H1 (cell line): ENCODE data around the gene ECT2L. TPM values are rescaled to one million over a fixed set of nuclear protein-coding genes. Genes with fewer than 3 reads are reported as not detected.

Experiments
- CTCF ChIA-PET: fragments of 300-600 bp; sonication (Branson Sonifier 250); formaldehyde crosslinking; loops from one replicate; lab custom pipeline; 2021; ENCODE audit not compliant: partially characterized antibody; lab: Charles Lee
- POLR2A ChIA-PET: fragments of 300-600 bp; sonication (Branson Sonifier 250); formaldehyde crosslinking; loops from one replicate; lab custom pipeline; 2021; ENCODE audit warnings: inconsistent platforms; ENCODE audit not compliant: partially characterized antibody; lab: Charles Lee
- DNase-seq, 2 experiments: peaks; one replicate each; pipeline versions ENCODE4 v3.0.0 to v3.0.0-alpha.2; 2010 to 2022; ENCODE audit warnings: low spot score in 2 of 2, low read depth in 1 of 2, mixed read lengths in 1 of 2
- FAIRE-seq: peaks from 2 replicates; lab custom pipeline; 2011; peaks lifted over from hg19 to GRCh38; lab: Jason Lieb, UNC
- H2AFZ ChIP-seq: 2 replicates; pipeline ENCODE4 v1.8.1; 2012; ENCODE audit warnings: low read length, inconsistent platforms
- H2AK5ac ChIP-seq: 2 replicates; pipeline ENCODE4 v1.6.1; 2013; ENCODE audit warnings: low read depth, low read length
- H2BK120ac ChIP-seq: replicated peaks from 2 replicates; pipeline ENCODE3; 2013; ENCODE audit warnings: low read depth, low read length, inconsistent platforms
- H2BK12ac ChIP-seq: 2 replicates; pipeline ENCODE4 v1.6.1; 2013; ENCODE audit warnings: low read depth, low read length
- H2BK15ac ChIP-seq: 2 replicates; pipeline ENCODE4 v1.6.1; 2013; ENCODE audit warnings: low read length
- H2BK20ac ChIP-seq: 2 replicates; pipeline ENCODE4 v1.6.1; 2013; ENCODE audit warnings: low read length
- H2BK5ac ChIP-seq: 2 replicates; pipeline ENCODE4 v1.6.1; 2013; ENCODE audit warnings: low read depth, low read length
- H3K14ac ChIP-seq: 2 replicates; pipeline ENCODE4 v1.6.1; 2013; ENCODE audit warnings: inconsistent platforms; ENCODE audit not compliant: insufficient read length
- H3K18ac ChIP-seq: 2 replicates; pipeline ENCODE4 v1.6.1; 2013; ENCODE audit warnings: low read length; ENCODE audit errors: extremely low read depth
- H3K23ac ChIP-seq: 2 replicates; pipeline ENCODE4 v1.6.1; 2013; ENCODE audit warnings: inconsistent platforms; ENCODE audit not compliant: insufficient read length
- H3K23me2 ChIP-seq: 2 replicates; pipeline ENCODE4 v1.6.1; 2013; ENCODE audit warnings: low read depth, low read length
- H3K27ac ChIP-seq: 2 replicates; pipeline ENCODE4 v1.6.1; 2011; ENCODE audit warnings: low read depth, low read length, inconsistent platforms
- H3K27me3 ChIP-seq, 4 experiments: replicated peaks in 1 of 4; 1 replicate in 1 of 4; 2 replicates in 3 of 4; pipeline versions ENCODE4 v1.6.1 to v1.8.1; 2011 to 2013; ENCODE audit warnings: low read length in 3 of 4, mild to moderate bottlenecking in 3 of 4, inconsistent platforms in 2 of 4, mixed read lengths in 2 of 4, moderate library complexity in 1 of 4; ENCODE audit not compliant: control insufficient read depth in 3 of 4, insufficient read depth in 3 of 4; ENCODE audit errors: extremely low read depth in 1 of 4
- H3K36me3 ChIP-seq, 4 experiments: 2 replicates each; pipeline versions ENCODE4 v1.6.1 to v1.8.1; 2011 to 2013; ENCODE audit warnings: mild to moderate bottlenecking in 4 of 4, low read length in 3 of 4, moderate library complexity in 2 of 4, control low read depth in 1 of 4, inconsistent platforms in 1 of 4; ENCODE audit not compliant: insufficient read depth in 4 of 4, control insufficient read depth in 2 of 4
- H3K4ac ChIP-seq: replicated peaks from 2 replicates; pipeline ENCODE3; 2013; ENCODE audit warnings: low read length, low read depth, mixed read lengths, inconsistent platforms; ENCODE audit not compliant: insufficient read length
- H3K4me1 ChIP-seq, 4 experiments: replicated peaks in 1 of 4; 1 replicate in 1 of 4; 2 replicates in 3 of 4; pipeline versions ENCODE4 v1.6.1 to v1.8.1; 2011 to 2013; ENCODE audit warnings: low read length in 3 of 4, inconsistent platforms in 2 of 4, mixed read lengths in 1 of 4; ENCODE audit not compliant: insufficient read depth in 4 of 4, control insufficient read depth in 3 of 4
- H3K4me2 ChIP-seq, 2 experiments: 2 replicates each; pipeline versions ENCODE4 v1.6.1 to v1.8.1; 2011 to 2013; ENCODE audit warnings: low read depth in 2 of 2, low read length in 2 of 2, control low read depth in 1 of 2, inconsistent platforms in 1 of 2, mild to moderate bottlenecking in 1 of 2; ENCODE audit not compliant: insufficient read depth in 1 of 2
- H3K4me3 ChIP-seq, 4 experiments: fragments of 200-600, 300-600 bp in 1 of 4; sonication (generic), shearing (Covaris generic), sonication (Bioruptor Twin) in 1 of 4; 2 replicates each; pipeline versions ENCODE4 v1.5.1 to v1.8.1; 2011 to 2016; ENCODE audit warnings: low read length in 4 of 4, low read depth in 3 of 4, control low read depth in 2 of 4, inconsistent platforms in 2 of 4, mild to moderate bottlenecking in 2 of 4, mixed read lengths in 1 of 4, moderate library complexity in 1 of 4; ENCODE audit not compliant: insufficient read depth in 2 of 4; ENCODE audit errors: extremely low read depth in 1 of 4
- H3K56ac ChIP-seq: replicated peaks from 2 replicates; pipeline ENCODE3; 2013; ENCODE audit warnings: low read depth, mild to moderate bottlenecking, mixed read lengths, low read length, inconsistent platforms; ENCODE audit not compliant: insufficient read length
- H3K79me1 ChIP-seq: 2 replicates; pipeline ENCODE4 v1.6.1; 2013; ENCODE audit warnings: low read depth, low read length, control low read depth
- H3K79me2 ChIP-seq, 2 experiments: 2 replicates each; pipeline versions ENCODE4 v1.6.1 to v1.8.1; 2012 to 2013; ENCODE audit warnings: low read length in 2 of 2, mild to moderate bottlenecking in 2 of 2, inconsistent platforms in 1 of 2; ENCODE audit not compliant: insufficient read depth in 2 of 2, control insufficient read depth in 1 of 2
- H3K9ac ChIP-seq, 4 experiments: replicated peaks in 1 of 4; 1 replicate in 1 of 4; 2 replicates in 3 of 4; pipeline versions ENCODE4 v1.6.1 to v1.8.1; 2011 to 2013; ENCODE audit warnings: low read depth in 3 of 4, low read length in 3 of 4, control low read depth in 2 of 4, mild to moderate bottlenecking in 2 of 4, moderate library complexity in 2 of 4, inconsistent platforms in 1 of 4; ENCODE audit errors: extremely low read depth in 1 of 4
- H3K9me3 ChIP-seq, 2 experiments: 2 replicates each; pipeline versions ENCODE4 v1.6.1 to v1.8.1; 2012 to 2013; ENCODE audit warnings: mild to moderate bottlenecking in 2 of 2, moderate library complexity in 2 of 2, control low read depth in 1 of 2, inconsistent platforms in 1 of 2, low read depth in 1 of 2, low read length in 1 of 2, mixed read lengths in 1 of 2; ENCODE audit not compliant: insufficient read depth in 2 of 2
- H4K20me1 ChIP-seq, 2 experiments: replicated peaks in 1 of 2; 2 replicates each; pipeline versions ENCODE3 to v1.8.1; 2011 to 2013; ENCODE audit warnings: inconsistent platforms in 2 of 2, low read length in 2 of 2, mild to moderate bottlenecking in 1 of 2; ENCODE audit not compliant: insufficient read depth in 2 of 2, control insufficient read depth in 1 of 2
- H4K5ac ChIP-seq: 2 replicates; pipeline ENCODE4 v1.6.1; 2013; ENCODE audit warnings: low read length, low read depth, mixed read lengths, inconsistent platforms; ENCODE audit not compliant: insufficient read length
- H4K8ac ChIP-seq: 2 replicates; pipeline ENCODE4 v1.8.0; 2013; ENCODE audit warnings: mild to moderate bottlenecking, moderate library complexity, low read length, inconsistent platforms; ENCODE audit not compliant: insufficient read depth; ENCODE audit errors: extremely low read depth
- H4K91ac ChIP-seq: replicated peaks from 2 replicates; pipeline ENCODE3; 2013; ENCODE audit warnings: low read length, mixed read lengths, inconsistent platforms; ENCODE audit not compliant: insufficient read length
- CEBPB ChIP-seq: IDR thresholded peaks from 2 replicates; pipeline ENCODE4 v1.6.1; 2012; ENCODE audit warnings: low read depth, low read length
- EZH2 ChIP-seq: fragments of 200-600 bp; sonication (generic); IDR thresholded peaks from 2 replicates; pipeline ENCODE4 v1.7.1; 2012; ENCODE audit warnings: low read depth, mild to moderate bottlenecking, moderate library complexity, low read length, inconsistent platforms; ENCODE audit not compliant: severe bottlenecking
- GTF2F1 ChIP-seq: IDR thresholded peaks from 2 replicates; pipeline ENCODE4 v1.6.1; 2012; ENCODE audit warnings: low read depth, low read length, improper control_type of control experiment, borderline replicate concordance
- JUND ChIP-seq: IDR thresholded peaks from 2 replicates; pipeline ENCODE4 v1.6.1; 2011; ENCODE audit warnings: mild to moderate bottlenecking, improper control_type of control experiment, low read length
- KDM4A ChIP-seq: IDR thresholded peaks from one replicate; pipeline ENCODE4 v1.7.1; 2012; ENCODE audit warnings: low read depth, mild to moderate bottlenecking, moderate library complexity, low read length, inconsistent platforms; ENCODE audit not compliant: severe bottlenecking
- POLR2A ChIP-seq, 2 experiments: IDR thresholded peaks; 1 replicate in 1 of 2; 2 replicates in 1 of 2; pipeline ENCODE4 v1.6.1; 2011; ENCODE audit warnings: low read depth in 2 of 2, low read length in 2 of 2, mild to moderate bottlenecking in 2 of 2; ENCODE audit errors: control extremely low read depth in 1 of 2
- POU5F1 ChIP-seq: IDR thresholded peaks from 2 replicates; pipeline ENCODE4 v1.6.1; 2011; ENCODE audit warnings: low read depth, mild to moderate bottlenecking, low read length, moderate library complexity
- RBBP5 ChIP-seq: IDR thresholded peaks from 2 replicates; pipeline ENCODE4 v1.7.1; 2012; ENCODE audit warnings: low read depth, mild to moderate bottlenecking, inconsistent platforms, low read length, moderate library complexity, borderline replicate concordance
- RXRA ChIP-seq: IDR thresholded peaks from 2 replicates; pipeline ENCODE4 v1.6.1; 2011; ENCODE audit warnings: low read depth, mild to moderate bottlenecking, low read length, moderate library complexity; ENCODE audit not compliant: insufficient read depth
- TCF12 ChIP-seq: IDR thresholded peaks from 2 replicates; pipeline ENCODE4 v1.6.1; 2011; ENCODE audit warnings: low read depth, mild to moderate bottlenecking, low read length
- TEAD4 ChIP-seq: IDR thresholded peaks from 2 replicates; pipeline ENCODE4 v1.6.1; 2012; ENCODE audit warnings: low read depth, low read length, inconsistent platforms, mixed read lengths
- polyA plus RNA-seq, 7 experiments: library from polyadenylated mRNA; depleted of rRNA in 3 of 7; stranded (reverse) in 5 of 7; unstranded in 2 of 7; fragments of >200 nt in 5 of 7; fragments of 200-250 nt in 2 of 7; gene quantifications; 1 replicate in 5 of 7; 2 replicates in 1 of 7; 4 replicates in 1 of 7; pipeline versions ENCODE4 v1.2.1 to v1.2.3, GENCODE V29; 2011 to 2013; ENCODE audit warnings: missing spikeins in 2 of 7, mixed read lengths in 2 of 7
- total RNA-seq: library from RNA; stranded (reverse); fragmentation: NEBNext Ultra II Directional; extraction: Animal tissue kit (Norgen Biotek cat#: 25700); gene quantifications from 2 replicates; pipeline ENCODE4 v1.2.1, GENCODE V29; 2021
- TF ChIP-seq, protein P1 (sequence below), 3 experiments: IDR thresholded peaks; 1 replicate in 2 of 3; 2 replicates in 1 of 3; pipeline versions ENCODE4 v1.5.1 to v1.6.1; 2011; ENCODE audit warnings: low read length in 3 of 3, mild to moderate bottlenecking in 3 of 3, inconsistent platforms in 2 of 3, low read depth in 1 of 3, moderate library complexity in 1 of 3; ENCODE audit not compliant: insufficient read depth in 1 of 3; ENCODE audit errors: control extremely low read depth in 1 of 3

Gene ECT2L
- total and polyA plus RNA-seq, 2 of the 8 experiments (the other 6 are each of a cell fraction or from before 2014, with no cell fraction given) = not detected

DNA sequence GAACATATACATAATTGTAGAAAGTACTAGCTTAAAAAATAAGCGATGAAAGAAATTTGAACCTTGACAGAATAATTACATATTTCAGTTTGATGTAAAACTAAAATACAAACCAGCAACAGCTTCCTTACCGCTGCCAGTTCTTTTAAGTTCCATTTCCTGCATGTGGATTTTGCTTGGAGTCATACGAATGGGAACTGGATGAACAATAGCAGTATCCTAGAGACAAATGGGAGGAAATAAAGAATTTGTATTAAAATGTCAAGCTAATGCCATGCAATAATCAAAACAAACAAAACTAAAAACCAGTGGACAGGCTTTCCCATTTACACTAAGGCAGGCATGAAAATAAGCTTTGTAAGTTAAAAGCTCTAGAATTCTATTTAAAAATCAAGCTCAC, 125.0 kb downstream of the ECT2L start (continued):
- TF ChIP-seq CEBPB = no peak
- TF ChIP-seq, all 59 proteins: peak for 0

DNA sequence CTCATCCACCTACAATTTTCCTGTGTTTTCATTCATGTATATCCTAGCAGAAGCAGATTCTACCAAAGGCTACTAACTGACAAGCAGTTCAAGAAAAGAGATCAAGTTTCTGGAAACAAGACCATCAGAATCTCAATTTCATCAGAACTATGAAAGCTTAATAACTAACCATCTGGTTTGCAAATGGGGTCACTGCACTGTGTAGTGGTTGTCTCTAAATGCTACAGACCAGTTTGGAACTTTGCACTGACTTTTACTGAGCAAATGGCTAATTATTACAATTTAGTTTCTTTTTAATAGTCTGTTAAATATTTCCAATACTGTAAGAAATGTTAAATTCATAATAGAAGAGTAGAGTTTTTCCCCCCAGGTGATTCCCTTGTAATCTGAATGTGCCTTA, 127.7 kb downstream of the ECT2L start:
- no peaks in the 10 kb centered on the region for H3K79me2 ChIP-seq
- no peak overlapping the region for H2BK5ac ChIP-seq
- H3K36me3 ChIP-seq = peaks cover 0 to 25% (median 3%) of the 10 kb centered on the region in 4 experiments; a peak in 5 of 8 replicates
- DNase-seq (no peak), FAIRE-seq (no peak)
- no peak overlapping the region for H3K56ac ChIP-seq
- no peak overlapping the region for H4K91ac ChIP-seq
- H3K79me1 ChIP-seq = no peaks in the 10 kb centered on the region
- H3K27me3 ChIP-seq = no peaks in the 10 kb centered on the region
- H2BK120ac ChIP-seq = no peak overlapping the region
- H4K8ac ChIP-seq = no peak overlapping the region
- no peaks in the 10 kb centered on the region for H3K9me3 ChIP-seq
- H2AFZ ChIP-seq = no peak overlapping the region
- no peak overlapping the region for H3K27ac ChIP-seq
- no peak overlapping the region for H3K4me3 ChIP-seq
- CTCF ChIA-PET = no interaction called here
- no peaks in the 10 kb centered on the region for H3K4me1 ChIP-seq
- no peak overlapping the region for H3K4me2 ChIP-seq
- POLR2A ChIA-PET = no interaction called here
- no peaks in the 10 kb centered on the region for H3K23me2 ChIP-seq
- H3K18ac ChIP-seq = no peak overlapping the region
- no peak overlapping the region for H2BK12ac ChIP-seq
- H3K4ac ChIP-seq = no peak overlapping the region
- H3K14ac ChIP-seq = no peak overlapping the region
- no peaks in the 10 kb centered on the region for H4K20me1 ChIP-seq
- no peak overlapping the region for H2BK20ac ChIP-seq
- no peak overlapping the region for H2BK15ac ChIP-seq
- H2AK5ac ChIP-seq = no peak overlapping the region
- no peak overlapping the region for H3K23ac ChIP-seq
- H3K9ac ChIP-seq = no peak overlapping the region
- no peak overlapping the region for H4K5ac ChIP-seq
- TF ChIP-seq POLR2A (IDR thresholded peaks at IDR 0.05; ENCODE audit: control extremely low read depth in 1 of 2, low read depth in 2 of 2, low read length in 2 of 2) (no peak), GTF2F1 (no peak), EZH2 (no peak), RBBP5 (no peak), RXRA (no peak), KDM4A (no peak), POU5F1 (no peak), TEAD4 (no peak), JUND (no peak), TCF12 (no peak)
- TF ChIP-seq, protein P1, sequence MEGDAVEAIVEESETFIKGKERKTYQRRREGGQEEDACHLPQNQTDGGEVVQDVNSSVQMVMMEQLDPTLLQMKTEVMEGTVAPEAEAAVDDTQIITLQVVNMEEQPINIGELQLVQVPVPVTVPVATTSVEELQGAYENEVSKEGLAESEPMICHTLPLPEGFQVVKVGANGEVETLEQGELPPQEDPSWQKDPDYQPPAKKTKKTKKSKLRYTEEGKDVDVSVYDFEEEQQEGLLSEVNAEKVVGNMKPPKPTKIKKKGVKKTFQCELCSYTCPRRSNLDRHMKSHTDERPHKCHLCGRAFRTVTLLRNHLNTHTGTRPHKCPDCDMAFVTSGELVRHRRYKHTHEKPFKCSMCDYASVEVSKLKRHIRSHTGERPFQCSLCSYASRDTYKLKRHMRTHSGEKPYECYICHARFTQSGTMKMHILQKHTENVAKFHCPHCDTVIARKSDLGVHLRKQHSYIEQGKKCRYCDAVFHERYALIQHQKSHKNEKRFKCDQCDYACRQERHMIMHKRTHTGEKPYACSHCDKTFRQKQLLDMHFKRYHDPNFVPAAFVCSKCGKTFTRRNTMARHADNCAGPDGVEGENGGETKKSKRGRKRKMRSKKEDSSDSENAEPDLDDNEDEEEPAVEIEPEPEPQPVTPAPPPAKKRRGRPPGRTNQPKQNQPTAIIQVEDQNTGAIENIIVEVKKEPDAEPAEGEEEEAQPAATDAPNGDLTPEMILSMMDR (IDR thresholded peaks at IDR 0.05; ENCODE audit: control extremely low read depth in 1 of 3, insufficient read depth in 1 of 3, low read depth in 1 of 3, low read length in 3 of 3) = no peak
